ENCODE measurements around the gene GRIP1. TPM values are rescaled to one million over a fixed set of nuclear protein-coding genes. Genes with fewer than 3 reads are reported as not detected.

GRIP1 gene
- total and polyA plus RNA-seq, 2 of the 4 experiments (the other 2 are of a cell fraction) = under 0.01 to 0.07 TPM

DNA sequence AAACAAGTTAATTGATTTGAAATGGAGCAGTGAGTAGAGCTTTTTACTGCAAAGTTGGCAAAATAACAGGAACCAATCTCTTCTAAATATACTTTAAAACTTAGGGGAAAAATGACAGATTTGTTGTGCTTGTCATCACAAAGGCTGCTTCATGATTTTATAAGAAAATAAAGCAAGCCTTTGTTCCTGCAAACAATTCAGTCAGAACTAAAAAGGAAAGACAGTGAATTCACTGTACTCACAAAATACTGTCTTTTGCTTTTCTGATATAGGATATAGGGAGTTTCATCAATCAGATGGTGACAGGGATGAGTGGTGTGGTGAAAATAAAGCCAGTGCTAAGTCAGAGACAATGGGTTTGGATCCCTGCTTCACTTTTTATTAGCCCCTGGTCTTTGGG is 250.6 kb downstream of the GRIP1 start:
- no peak for ATAC-seq (ENCODE audit: low read depth)
- in situ Hi-C loops (cut with MboI; ENCODE audit: low sequenced_read_pairs) = no loop called here
- H4K5ac ChIP-seq (ENCODE audit: low read depth, low read length) = no peak overlapping the region
- no peaks in the 10 kb centered on the region for H3K9me3 ChIP-seq (ENCODE audit: control insufficient read depth, insufficient read depth, low read length)
- no peak overlapping the region for H4K91ac ChIP-seq (ENCODE audit: insufficient read depth, low read depth, low read length)
- intact Hi-C loops (cut with micrococcal nuclease) = loop anchor here (10.0 kb wide), 1 partner anchor 267 kb away; no protein-coding TSS in a partner anchor
- H2AK5ac ChIP-seq (ENCODE audit: low read depth, low read length) = no peak overlapping the region
- dilution Hi-C loops (cut with HindIII; ENCODE audit: low sequenced_read_pairs, unreplicated experiment) = no loop called here
- H3K36me3 ChIP-seq (ENCODE audit: control insufficient read depth, insufficient read depth, low read length) = no peaks in the 10 kb centered on the region
- no peak overlapping the region for H4K8ac ChIP-seq (ENCODE audit: low read depth in 2 of 2, low read length in 2 of 2)
- H3K4me3 ChIP-seq (ENCODE audit: insufficient read depth, low read depth, low read length) = no peak overlapping the region
- H3K27ac ChIP-seq (ENCODE audit: insufficient read depth, low read length) = no peak overlapping the region
- H4K20me1 ChIP-seq (ENCODE audit: insufficient read depth, low read length) = no peaks in the 10 kb centered on the region
- no peak for DNase-seq
- H3K18ac ChIP-seq (ENCODE audit: low read depth, low read length) = no peak overlapping the region
- no peak overlapping the region for H3K4me2 ChIP-seq (ENCODE audit: low read depth, low read length)
- no peak overlapping the region for H2BK5ac ChIP-seq (ENCODE audit: low read depth, low read length, poor library complexity, severe bottlenecking)
- BruUV-seq (replicated peaks) = no TSS peak
- H2AK9ac ChIP-seq (replicated peaks; ENCODE audit: low read depth, low read length, poor library complexity) = no peak overlapping the region
- no peak overlapping the region for H2BK120ac ChIP-seq (ENCODE audit: low read depth, low read length)
- no peak overlapping the region for H3K56ac ChIP-seq (ENCODE audit: extremely low read depth, insufficient read depth, low read length)
- H3K9ac ChIP-seq (ENCODE audit: low read depth, low read length) = no peak overlapping the region
- H3K79me1 ChIP-seq (ENCODE audit: low read depth in 1 of 2, low read length in 2 of 2) = no peaks in the 10 kb centered on the region
- TF ChIP-seq BHLHE40 (IDR thresholded peaks at IDR 0.05; ENCODE audit: low read depth, low read length) = no peak
- no peak for TF ChIP-seq SMC3 (IDR thresholded peaks at IDR 0.05; ENCODE audit: low read depth, low read length)
- no peak for TF ChIP-seq POLR2A (IDR thresholded peaks at IDR 0.05; ENCODE audit: low read depth, low read length)
- TF ChIP-seq, protein P1, sequence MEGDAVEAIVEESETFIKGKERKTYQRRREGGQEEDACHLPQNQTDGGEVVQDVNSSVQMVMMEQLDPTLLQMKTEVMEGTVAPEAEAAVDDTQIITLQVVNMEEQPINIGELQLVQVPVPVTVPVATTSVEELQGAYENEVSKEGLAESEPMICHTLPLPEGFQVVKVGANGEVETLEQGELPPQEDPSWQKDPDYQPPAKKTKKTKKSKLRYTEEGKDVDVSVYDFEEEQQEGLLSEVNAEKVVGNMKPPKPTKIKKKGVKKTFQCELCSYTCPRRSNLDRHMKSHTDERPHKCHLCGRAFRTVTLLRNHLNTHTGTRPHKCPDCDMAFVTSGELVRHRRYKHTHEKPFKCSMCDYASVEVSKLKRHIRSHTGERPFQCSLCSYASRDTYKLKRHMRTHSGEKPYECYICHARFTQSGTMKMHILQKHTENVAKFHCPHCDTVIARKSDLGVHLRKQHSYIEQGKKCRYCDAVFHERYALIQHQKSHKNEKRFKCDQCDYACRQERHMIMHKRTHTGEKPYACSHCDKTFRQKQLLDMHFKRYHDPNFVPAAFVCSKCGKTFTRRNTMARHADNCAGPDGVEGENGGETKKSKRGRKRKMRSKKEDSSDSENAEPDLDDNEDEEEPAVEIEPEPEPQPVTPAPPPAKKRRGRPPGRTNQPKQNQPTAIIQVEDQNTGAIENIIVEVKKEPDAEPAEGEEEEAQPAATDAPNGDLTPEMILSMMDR (conservative IDR thresholded peaks at IDR 0.05; ENCODE audit: low read depth, low read length) = no peak
- TF ChIP-seq MAZ (IDR thresholded peaks at IDR 0.05; ENCODE audit: borderline replicate concordance, low read depth, low read length) = no peak
- TF ChIP-seq CEBPB (IDR thresholded peaks at IDR 0.05; ENCODE audit: low read depth, low read length) = no peak
- TF ChIP-seq, protein P2, sequence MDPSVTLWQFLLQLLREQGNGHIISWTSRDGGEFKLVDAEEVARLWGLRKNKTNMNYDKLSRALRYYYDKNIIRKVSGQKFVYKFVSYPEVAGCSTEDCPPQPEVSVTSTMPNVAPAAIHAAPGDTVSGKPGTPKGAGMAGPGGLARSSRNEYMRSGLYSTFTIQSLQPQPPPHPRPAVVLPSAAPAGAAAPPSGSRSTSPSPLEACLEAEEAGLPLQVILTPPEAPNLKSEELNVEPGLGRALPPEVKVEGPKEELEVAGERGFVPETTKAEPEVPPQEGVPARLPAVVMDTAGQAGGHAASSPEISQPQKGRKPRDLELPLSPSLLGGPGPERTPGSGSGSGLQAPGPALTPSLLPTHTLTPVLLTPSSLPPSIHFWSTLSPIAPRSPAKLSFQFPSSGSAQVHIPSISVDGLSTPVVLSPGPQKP (IDR thresholded peaks at IDR 0.05; ENCODE audit: borderline replicate concordance, low read depth, low read length) = no peak
- TF ChIP-seq RFX5 (IDR thresholded peaks at IDR 0.05; ENCODE audit: low read depth, low read length) = no peak
- no peak for TF ChIP-seq MXI1 (IDR thresholded peaks at IDR 0.05; ENCODE audit: borderline replicate concordance, low read depth, low read length)
- no peak for TF ChIP-seq RAD21 (IDR thresholded peaks at IDR 0.05; ENCODE audit: low read length)
- no peak for TF ChIP-seq CHD1 (IDR thresholded peaks at IDR 0.05; ENCODE audit: low read depth, low read length)
- TF ChIP-seq, protein P3, sequence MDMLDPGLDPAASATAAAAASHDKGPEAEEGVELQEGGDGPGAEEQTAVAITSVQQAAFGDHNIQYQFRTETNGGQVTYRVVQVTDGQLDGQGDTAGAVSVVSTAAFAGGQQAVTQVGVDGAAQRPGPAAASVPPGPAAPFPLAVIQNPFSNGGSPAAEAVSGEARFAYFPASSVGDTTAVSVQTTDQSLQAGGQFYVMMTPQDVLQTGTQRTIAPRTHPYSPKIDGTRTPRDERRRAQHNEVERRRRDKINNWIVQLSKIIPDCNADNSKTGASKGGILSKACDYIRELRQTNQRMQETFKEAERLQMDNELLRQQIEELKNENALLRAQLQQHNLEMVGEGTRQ (IDR thresholded peaks at IDR 0.05; ENCODE audit: low read depth, low read length) = no peak
- H3K14ac ChIP-seq (replicated peaks; ENCODE audit: low read depth, low read length) = no peak overlapping the region
- no peaks in the 10 kb centered on the region for H3K9me1 ChIP-seq (ENCODE audit: insufficient read depth, low read length)
- H3K4me1 ChIP-seq (ENCODE audit: control insufficient read depth, insufficient read depth, low read length) = no peaks in the 10 kb centered on the region
- H3K23ac ChIP-seq (ENCODE audit: low read depth, low read length) = no peak overlapping the region
- ChIA-PET CTCF (no interaction called here), POLR2A (ENCODE audit: unreplicated experiment) (no interaction called here)
- no peak overlapping the region for H3K4ac ChIP-seq (ENCODE audit: low read depth, low read length)
- H2AFZ ChIP-seq (replicated peaks; ENCODE audit: low read length, poor library complexity) = no peak overlapping the region
- no peak overlapping the region for H2BK20ac ChIP-seq (ENCODE audit: low read depth, low read length)
- peaks cover 4% of the 10 kb centered on the region; the same call in 1 of the 2 replicates for H3K27me3 ChIP-seq (ENCODE audit: control insufficient read depth, insufficient read depth, low read length)
- H2BK15ac ChIP-seq (ENCODE audit: low read depth, low read length) = no peak overlapping the region
